Stromal cell of bone marrow (primary cell): ENCODE data around the gene FZD8.

ENCODE experiments used
- DNase-seq: peaks from one replicate; pipeline ENCODE4 v3.0.0-alpha.2; 2012; ENCODE audit warnings: low read depth

The FZD8 gene

DNA sequence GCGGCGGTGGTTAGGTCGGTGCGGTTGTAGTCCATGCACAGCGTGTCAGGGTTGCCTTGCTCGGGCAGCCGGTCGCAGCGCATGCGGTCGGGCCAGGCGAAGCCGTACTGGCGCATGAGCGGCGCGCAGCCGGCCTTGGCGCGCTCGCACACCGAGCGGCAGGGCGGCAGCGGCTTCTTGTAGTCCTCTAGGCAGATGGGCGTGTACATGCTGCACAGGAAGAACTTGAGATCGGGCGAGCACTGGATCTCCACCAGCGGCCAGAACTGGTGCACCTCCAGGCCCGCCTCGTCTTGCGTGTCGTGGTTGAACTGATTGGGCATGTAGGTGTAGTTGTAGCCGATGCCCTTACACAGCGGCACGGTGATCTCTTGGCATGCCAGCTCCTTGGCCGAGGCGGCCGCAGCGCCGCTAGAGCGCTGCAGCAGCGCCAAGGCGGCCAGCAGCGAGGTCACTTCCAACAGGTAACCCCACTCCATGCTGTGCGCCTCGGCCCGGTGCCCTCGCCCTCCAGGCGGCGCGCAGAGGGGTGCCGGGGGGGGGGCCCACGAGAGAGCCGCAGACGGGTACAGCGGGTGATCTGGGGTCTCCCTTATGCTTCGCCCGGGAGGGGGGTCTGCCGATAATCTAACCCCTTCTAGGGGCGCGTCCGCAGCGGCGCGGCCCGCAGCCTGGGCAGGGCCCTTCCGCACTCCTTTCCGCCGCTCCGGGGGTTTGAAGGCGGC lies 983 bp downstream of the FZD8 start:
- DNase-seq, result peak; percentile 63

DNA sequence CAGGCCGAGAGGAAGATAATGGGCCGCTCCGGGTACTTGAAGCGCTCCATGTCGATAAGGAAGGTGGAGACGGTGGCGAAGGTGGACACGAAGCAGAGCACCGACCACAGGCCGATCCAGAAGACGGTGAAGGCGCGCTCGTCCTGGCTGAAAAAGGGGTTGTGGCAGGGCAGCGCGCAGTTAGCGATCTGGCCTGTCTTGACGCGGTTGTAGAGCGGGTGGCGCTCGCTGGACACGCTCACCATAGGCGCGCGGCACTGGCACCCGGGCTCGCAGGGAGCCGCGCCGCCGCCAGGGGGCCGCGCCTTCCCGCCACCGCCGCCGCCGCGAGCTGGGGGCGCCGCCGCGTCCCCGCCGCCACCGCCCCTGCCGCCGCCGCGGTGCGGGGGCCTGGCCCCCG lies 1.6 kb downstream of the FZD8 start:
- DNase-seq, result peak; percentile 61

DNA sequence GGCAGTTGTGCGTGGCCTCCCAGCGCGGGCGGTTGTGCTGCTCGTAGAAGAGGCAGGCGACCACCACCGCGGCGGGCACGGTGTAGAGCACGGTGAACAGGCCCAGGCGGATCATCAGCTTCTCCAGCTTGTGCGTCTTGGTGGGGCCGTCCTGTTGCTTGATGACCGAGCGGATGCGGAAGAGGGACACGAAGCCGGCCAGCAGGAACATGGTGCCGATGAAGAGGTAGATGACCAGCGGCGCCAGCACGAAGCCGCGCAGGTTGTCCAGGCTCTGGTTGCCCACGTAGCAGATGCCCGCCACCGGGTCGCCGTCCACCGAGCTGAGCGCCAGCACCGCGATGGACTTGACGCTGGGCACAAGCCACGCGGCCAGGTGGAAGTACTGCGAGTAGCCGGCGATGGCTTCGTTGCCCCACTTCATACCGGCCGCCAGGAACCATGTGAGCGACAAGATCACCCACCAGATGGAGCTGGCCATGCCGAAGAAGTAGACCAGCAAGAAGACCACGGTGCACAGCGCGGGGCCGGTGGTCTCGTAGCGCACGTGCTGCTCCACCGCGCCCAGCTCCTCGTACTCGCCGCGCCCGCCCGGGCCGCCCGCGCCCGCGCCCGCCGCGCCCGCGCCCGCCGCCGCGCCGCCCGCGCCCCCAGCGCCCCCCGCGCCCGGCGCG lies 2.2 kb downstream of the FZD8 start:
- DNase-seq, result no peak

- DNase-seq, result no peak
Observed at GRCh38 chr10:35639021-35639727, 2.9 kb downstream of the FZD8 start.

GRCh38 chr10:35638101-35638500 lies 4.0 kb downstream of the FZD8 start:
- no peak for DNase-seq

DNA sequence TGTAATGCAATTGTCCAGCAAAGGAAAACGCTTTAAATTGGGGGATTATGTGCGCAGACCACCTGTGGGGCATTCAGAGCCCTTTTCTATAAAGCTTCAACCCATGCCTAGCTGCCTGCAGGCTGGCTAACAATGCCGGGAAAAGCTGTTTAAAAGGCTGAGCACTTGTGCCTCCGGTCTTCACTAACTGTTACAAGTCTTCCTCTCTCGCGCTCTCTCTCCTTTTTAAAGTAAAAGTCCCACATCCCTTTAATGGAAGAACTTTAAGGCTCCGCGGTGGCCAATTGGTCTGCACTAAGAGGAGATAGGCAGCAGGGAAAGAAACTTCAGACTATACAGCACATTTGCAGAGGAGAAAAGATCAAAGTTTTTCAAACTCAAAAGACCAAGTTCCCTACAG lies 4.6 kb downstream of the FZD8 start:
- DNase-seq, result no peak

DNA sequence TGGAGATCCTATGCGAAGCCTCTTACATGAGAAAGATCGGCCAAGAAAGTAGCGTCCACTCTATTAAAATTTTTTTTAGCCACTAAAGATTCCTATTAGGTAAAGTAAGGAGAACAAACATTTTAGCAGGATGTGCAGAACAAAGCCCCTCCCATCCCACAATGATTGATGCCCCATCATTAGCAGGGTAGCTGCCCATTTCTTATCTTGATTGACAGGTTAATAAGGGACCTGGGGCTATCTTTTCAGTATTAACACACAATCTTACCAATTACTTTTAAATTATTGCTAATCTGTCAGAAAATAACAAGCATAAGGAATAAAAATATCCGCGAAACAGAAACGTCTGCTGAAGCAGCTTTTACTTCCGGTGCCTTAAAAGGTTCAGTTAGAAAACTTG lies 5.1 kb downstream of the FZD8 start:
- no peak for DNase-seq

GRCh38 chr10:35635576-35635975 lies 6.5 kb downstream of the FZD8 start:
- DNase-seq, result peak; percentile 57

GRCh38 chr10:35633006-35633980 lies 8.8 kb downstream of the FZD8 start:
- DNase-seq, result no peak

DNA sequence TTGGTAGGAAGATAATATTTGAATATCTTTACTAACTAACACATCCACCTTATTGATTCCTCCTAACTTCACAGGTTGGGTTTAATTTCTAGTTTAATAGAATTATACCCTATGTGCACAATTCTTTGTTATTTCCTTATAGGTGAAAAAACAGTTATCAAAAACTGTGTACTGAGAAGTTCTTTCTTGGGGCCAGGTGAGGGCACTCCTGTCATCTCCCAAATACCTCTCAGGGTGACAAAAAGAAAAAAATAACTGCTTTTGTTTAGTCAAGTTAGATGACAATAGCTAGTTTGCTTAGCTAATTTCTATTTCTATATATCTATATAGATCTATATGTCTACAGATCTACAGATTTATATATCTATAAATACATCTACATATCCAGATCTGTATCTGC lies 10.1 kb downstream of the FZD8 start:
- no peak for DNase-seq

GRCh38 chr10:35631404-35631803 lies 10.7 kb downstream of the FZD8 start:
- no peak for DNase-seq

DNA sequence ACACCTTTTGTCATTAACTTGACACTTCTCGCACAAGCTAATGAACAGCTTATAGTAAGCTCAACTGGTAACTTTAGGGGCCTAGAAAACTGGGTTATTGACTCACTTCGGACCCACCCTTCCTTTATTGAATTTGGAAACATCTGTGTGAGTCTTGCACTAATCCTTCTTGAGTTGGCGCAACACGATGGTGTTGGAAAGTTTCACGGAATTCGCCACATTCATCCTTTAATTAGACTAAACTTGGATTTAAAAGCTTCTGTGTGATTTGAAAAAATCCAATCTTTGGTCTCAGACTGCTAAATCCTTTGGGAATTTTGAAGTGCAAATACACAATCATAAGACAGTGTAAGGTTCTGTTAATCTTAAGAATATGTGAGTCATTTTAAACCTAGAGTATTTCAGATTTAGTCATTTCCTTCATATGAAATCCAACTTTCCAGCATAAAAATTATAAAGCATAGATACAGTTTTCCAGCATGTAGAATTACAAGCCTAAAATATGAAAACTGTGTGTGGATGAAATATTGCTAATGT lies 15.1 kb downstream of the FZD8 start:
- peak; percentile 52 for DNase-seq

DNA sequence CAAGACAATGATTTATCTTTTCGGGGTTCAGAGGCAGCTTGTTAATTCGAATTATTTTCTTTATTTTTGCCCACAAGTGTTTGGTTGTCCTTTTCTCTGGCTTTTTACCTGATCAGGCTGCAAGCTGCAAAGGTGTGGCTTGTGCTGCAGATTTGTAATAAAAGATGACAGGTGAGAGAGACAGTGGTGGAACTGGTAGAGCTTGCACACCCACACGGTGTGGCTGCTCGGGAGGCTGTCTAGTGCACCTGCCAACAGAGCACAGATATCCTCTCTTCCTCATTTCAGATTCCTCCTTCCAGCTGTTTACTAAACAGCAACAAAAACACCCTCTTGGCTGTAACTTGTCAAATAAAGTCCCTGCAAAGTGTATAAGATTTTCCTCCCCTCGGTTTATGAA lies 27.8 kb downstream of the FZD8 start:
- no peak for DNase-seq

GRCh38 chr10:35613597-35614226 lies 28.4 kb downstream of the FZD8 start:
- peak; percentile 30 for DNase-seq

DNA sequence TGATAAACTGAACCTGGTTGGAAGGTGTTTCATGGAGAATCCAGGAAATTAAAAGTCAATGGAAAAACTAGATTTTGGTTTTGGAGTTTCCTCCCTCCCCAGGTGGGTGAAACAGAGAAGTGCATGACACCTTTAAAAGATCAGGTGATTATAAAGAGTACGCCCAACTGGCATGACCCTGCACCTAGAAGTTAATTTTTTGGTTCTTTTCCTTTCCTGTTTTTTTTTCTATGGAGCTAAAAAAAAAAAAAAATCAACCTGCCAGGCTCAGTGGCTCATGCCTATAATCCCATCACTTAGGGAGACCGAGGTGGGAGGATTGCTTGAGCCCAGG lies 29.0 kb downstream of the FZD8 start:
- DNase-seq, result no peak

DNA sequence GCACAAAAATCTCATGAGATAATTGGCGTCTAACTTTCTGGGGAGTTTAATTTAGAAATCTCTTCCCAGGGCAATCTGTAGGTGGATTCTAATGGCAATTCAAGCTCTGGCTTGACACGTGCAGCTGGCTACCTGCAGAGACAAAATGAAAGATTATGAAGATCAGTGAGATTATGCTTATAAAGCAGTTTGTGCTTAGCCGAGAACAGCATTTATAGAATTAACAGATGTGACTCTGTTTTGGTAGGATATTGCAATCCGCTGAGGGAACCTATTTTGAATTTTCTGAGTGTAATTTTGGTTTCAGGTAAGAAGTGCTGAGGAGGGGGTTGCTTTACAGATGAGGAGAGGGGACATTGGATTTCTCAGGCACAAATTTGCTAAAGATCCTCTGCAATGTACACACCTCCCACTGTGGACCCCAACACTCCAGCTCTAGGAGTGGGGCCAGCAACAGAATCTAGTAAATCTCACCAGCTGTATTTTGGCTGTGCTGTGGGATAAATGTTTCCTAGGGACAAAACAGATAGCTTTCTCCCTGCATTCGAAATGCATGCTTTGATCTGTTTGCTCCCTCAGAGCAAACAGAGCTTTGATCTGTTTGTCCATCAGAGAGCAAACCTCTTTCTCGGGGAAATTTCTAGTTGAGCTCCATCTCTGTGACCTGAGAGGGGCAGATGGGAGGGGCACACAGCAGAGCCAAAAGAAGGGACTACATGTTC lies 29.6 kb downstream of the FZD8 start:
- no peak for DNase-seq

DNA sequence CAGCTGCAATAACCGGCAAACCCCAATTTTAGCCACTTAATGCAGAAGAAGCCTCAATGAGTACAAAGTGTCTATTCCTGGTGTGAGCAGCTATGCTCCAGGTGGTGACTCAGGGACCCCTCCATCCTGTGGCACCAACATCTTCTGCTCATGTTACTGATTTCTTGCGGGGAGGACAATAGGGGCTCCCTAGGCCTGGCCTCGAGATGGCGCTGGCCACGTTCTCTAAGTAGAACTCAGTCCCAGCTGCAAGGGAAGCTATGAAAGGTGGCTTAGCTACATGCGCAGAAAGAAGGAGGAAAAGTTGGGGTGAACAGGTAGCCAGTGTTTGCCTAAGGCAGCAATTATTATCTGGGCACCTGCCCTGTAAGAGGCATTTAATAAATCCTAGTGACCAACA lies 30.3 kb downstream of the FZD8 start:
- DNase-seq, result no peak

DNA sequence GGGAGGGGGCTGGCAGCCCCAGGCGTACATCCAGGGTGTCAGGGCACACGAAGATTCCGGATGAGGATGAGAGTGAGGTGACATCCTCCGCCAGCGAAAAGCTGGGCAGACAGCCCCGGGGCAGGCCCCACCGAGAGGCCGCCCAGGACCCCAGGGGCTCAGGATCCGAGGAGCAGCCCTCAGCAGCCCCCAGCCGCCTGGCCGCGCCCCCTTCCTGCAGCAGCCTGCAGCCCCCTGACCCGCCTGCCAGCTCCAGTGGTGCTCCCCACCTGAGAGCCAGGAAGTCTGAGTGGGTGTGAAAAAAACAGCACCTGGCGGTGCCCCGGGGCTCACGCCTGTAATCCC lies 33.8 kb downstream of the FZD8 start:
- no peak for DNase-seq

- no peak for DNase-seq
Observed at GRCh38 chr10:35607475-35608327, 34.4 kb downstream of the FZD8 start.

DNA sequence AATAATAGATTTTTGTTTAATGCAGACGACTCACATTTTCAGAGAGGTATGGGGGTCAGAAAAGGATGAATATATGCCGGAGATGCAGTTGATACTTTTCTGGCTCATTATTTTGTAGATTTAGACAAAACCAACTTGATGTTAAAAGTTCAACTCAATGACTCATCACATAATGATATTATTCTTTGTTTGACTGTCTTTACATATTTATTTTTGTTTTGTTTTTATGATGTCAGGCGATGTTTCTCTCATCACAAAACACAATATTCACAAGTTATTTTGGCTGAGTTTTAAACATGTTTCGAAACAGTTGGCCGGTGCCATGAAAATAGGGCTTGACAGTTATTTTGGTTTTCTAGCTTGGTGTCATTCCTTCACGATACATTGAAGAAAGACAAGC lies 35.7 kb downstream of the FZD8 start:
- peak; percentile 55 for DNase-seq
